ENCODE results near the gene KLHDC7B. TPM values are rescaled to one million over a fixed set of nuclear protein-coding genes. Genes with fewer than 3 reads are reported as not detected.

KLHDC7B gene
- total RNA-seq, 1 donor from 2014 or later: not detected

- ATAC-seq: no peak
- DNase-seq: no peak
- intact Hi-C loops (cut with micrococcal nuclease): no loop called here
These were observed 35.6 kb downstream of the KLHDC7B start for GRCh38 chr22:50581031-50581949.

GRCh38 chr22:50581950-50582492 is 36.3 kb downstream of the KLHDC7B start:
- no peak for ATAC-seq
- no peak for DNase-seq
- intact Hi-C loops (cut with micrococcal nuclease): no loop called here

GRCh38 chr22:50582493-50583293 is 37.0 kb downstream of the KLHDC7B start, which contains the start of gene CHKB:
Gene CHKB, minus strand, starts transcription at chr22:50582849. Its CDS starts 68 bp downstream, at chr22:50582781.
- peak; percentile 92 for ATAC-seq
- peak; percentile 99 for DNase-seq
- intact Hi-C loops (cut with micrococcal nuclease): no loop called here

GRCh38 chr22:50583294-50583861 is 37.7 kb downstream of the KLHDC7B start:
- DNase-seq (peak; percentile 20), ATAC-seq (peak; percentile 19)
- intact Hi-C loops (cut with micrococcal nuclease): no loop called here

- intact Hi-C loops (cut with micrococcal nuclease): no loop called here
- DNase-seq: peak; percentile 12
- ATAC-seq: no peak
These were observed 38.7 kb downstream of the KLHDC7B start for GRCh38 chr22:50584106-50585096.

- intact Hi-C loops (cut with micrococcal nuclease): no loop called here
- peak; percentile 6 for DNase-seq
- ATAC-seq: no peak
These were observed 39.5 kb downstream of the KLHDC7B start for GRCh38 chr22:50585238-50585637.

GRCh38 chr22:50585781-50586180 is 40.1 kb downstream of the KLHDC7B start:
- DNase-seq (peak; percentile 3), ATAC-seq (no peak)
- intact Hi-C loops (cut with micrococcal nuclease): no loop called here

GRCh38 chr22:50586416-50586815 is 40.7 kb downstream of the KLHDC7B start:
- peak; percentile 12 for DNase-seq
- ATAC-seq: no peak
- intact Hi-C loops (cut with micrococcal nuclease): no loop called here

- ATAC-seq (no peak), DNase-seq (peak; percentile 1)
- intact Hi-C loops (cut with micrococcal nuclease): no loop called here
These were observed 41.7 kb downstream of the KLHDC7B start for GRCh38 chr22:50587407-50587806.

GRCh38 chr22:50595189-50595588 is 49.5 kb downstream of the KLHDC7B start:
- DNase-seq (no peak), ATAC-seq (no peak)
- intact Hi-C loops (cut with micrococcal nuclease): no loop called here

GRCh38 chr22:50597097-50597496 is 51.4 kb downstream of the KLHDC7B start:
- ATAC-seq: no peak
- intact Hi-C loops (cut with micrococcal nuclease): no loop called here
- no peak for DNase-seq

- intact Hi-C loops (cut with micrococcal nuclease): no loop called here
- DNase-seq (peak; percentile 75), ATAC-seq (peak; percentile 92)
These were observed 54.2 kb downstream of the KLHDC7B start for GRCh38 chr22:50599816-50600455.

GRCh38 chr22:50600538-50600937 is 54.8 kb downstream of the KLHDC7B start, which contains the start of gene MAPK8IP2:
Gene MAPK8IP2, plus strand, starts transcription at chr22:50600793. Its CDS starts 26 bp downstream, at chr22:50600819.
- intact Hi-C loops (cut with micrococcal nuclease): no loop called here
- ATAC-seq (peak; percentile 35), DNase-seq (peak; percentile 29)

Other genes starting within 250 kb of the KLHDC7B start
- gene PLXNB2, start 238.3 kb upstream of the KLHDC7B start, total RNA-seq: 81.7 TPM
- 1.4 TPM for gene DENND6B, start 218.9 kb upstream of the KLHDC7B start, total RNA-seq
- 44.3 TPM for gene PPP6R2, start 202.6 kb upstream of the KLHDC7B start, total RNA-seq
- 55.5 TPM for gene SBF1, start 70.9 kb upstream of the KLHDC7B start, total RNA-seq
- not detected for gene ADM2, start 64.4 kb upstream of the KLHDC7B start, total RNA-seq
- gene MIOX, start 59.0 kb upstream of the KLHDC7B start, total RNA-seq: not detected
- 27.6 TPM for gene LMF2, start 38.2 kb upstream of the KLHDC7B start, total RNA-seq
- 30.6 TPM for gene NCAPH2, start 37.7 kb upstream of the KLHDC7B start, total RNA-seq
- gene SCO2, start 20.3 kb upstream of the KLHDC7B start, total RNA-seq: 1.3 TPM
- gene TYMP, start 15.9 kb upstream of the KLHDC7B start, total RNA-seq: 12.7 TPM
- gene SYCE3, start 17.0 kb downstream of the KLHDC7B start, total RNA-seq: not detected
- 458 TPM for gene CPT1B, start 32.5 kb downstream of the KLHDC7B start, total RNA-seq
- gene CHKB, start 37.0 kb downstream of the KLHDC7B start, total RNA-seq: 42.7 TPM
- 0.57 TPM for gene MAPK8IP2, start 54.9 kb downstream of the KLHDC7B start, total RNA-seq
- gene ARSA, start 82.3 kb downstream of the KLHDC7B start, total RNA-seq: 22.2 TPM
- gene SHANK3, start 126.9 kb downstream of the KLHDC7B start, total RNA-seq: 22.9 TPM
- gene ACR, start 192.3 kb downstream of the KLHDC7B start, total RNA-seq: not detected
- 6.7 TPM for gene RABL2B, start 237.7 kb downstream of the KLHDC7B start, total RNA-seq

Measured in left ventricle myocardium superior (tissue), 1 donor.